Gastrocnemius medialis (tissue), 4 donors: Measurements from ENCODE around the gene DNMBP. TPM values are rescaled to one million over a fixed set of nuclear protein-coding genes. Genes with fewer than 3 reads are reported as not detected.
"Not testable (repeated sequence)": the region's sequence is repeated elsewhere in the genome, so short reads cannot be mapped to it uniquely, and the experiment has no call there.

Experiments used
- ATAC-seq, 2 donors: fragments of 150-250 bp; one replicate each; pipeline ENCODE4 v1.9.1; 2016
- DNase-seq, 2 donors: peaks; one replicate each; pipeline ENCODE4 v3.0.0-alpha.2; 2019
- H3K27ac ChIP-seq, 4 donors: fragments of 200-600 bp; sonication (generic); 1 replicate in 1 of 4; 2 replicates in 3 of 4; pipeline ENCODE4 v1.5.1; 2016 to 2018; ENCODE audit warnings: mild to moderate bottlenecking in 2 of 4, moderate library complexity in 1 of 4
- H3K27me3 ChIP-seq, 3 donors: fragments of 200-600 bp; sonication (generic) in 2 of 3; 1 replicate in 1 of 3; 2 replicates in 2 of 3; pipeline versions ENCODE4 v1.5.1 to v1.6.0; 2016 to 2019; ENCODE audit warnings: mild to moderate bottlenecking in 1 of 3, moderate library complexity in 1 of 3
- H3K36me3 ChIP-seq, 2 donors: fragments of 200-600 bp; sonication (generic) in 1 of 2; one replicate each; pipeline ENCODE4 v1.5.1; 2017 to 2018
- H3K4me1 ChIP-seq, 2 donors: fragments of 200-600 bp; sonication (generic) in 1 of 2; one replicate each; pipeline ENCODE4 v1.5.1; 2016 to 2017; ENCODE audit warnings: mild to moderate bottlenecking in 2 of 2
- H3K4me3 ChIP-seq, 4 donors: fragments of 200-600 bp; sonication (generic) in 3 of 4; 1 replicate in 1 of 4; 2 replicates in 3 of 4; pipeline ENCODE4 v1.5.1; 2016 to 2019; ENCODE audit warnings: mild to moderate bottlenecking in 2 of 4
- H3K9me3 ChIP-seq, 3 donors: fragments of 200-600 bp; sonication (generic) in 2 of 3; 1 replicate in 1 of 3; 2 replicates in 2 of 3; pipeline ENCODE4 v1.5.1; 2016 to 2019
- CTCF ChIP-seq, 5 experiments: fragments of 450-650 bp in 3 of 5; fragments of 200-600 bp in 2 of 5; sonication (generic) in 2 of 5; IDR thresholded peaks in 4 of 5; conservative IDR thresholded peaks in 1 of 5; 1 replicate in 4 of 5; 2 replicates in 1 of 5; pipeline ENCODE4 v1.5.1; 2016 to 2019; ENCODE audit warnings: antibody characterized with exemption in 5 of 5, mild to moderate bottlenecking in 3 of 5, moderate library complexity in 3 of 5
- POLR2A ChIP-seq, 2 donors: fragments of 450-650 bp; IDR thresholded peaks; one replicate each; pipeline ENCODE4 v1.6.1; 2017; ENCODE audit warnings: antibody characterized with exemption in 2 of 2, mild to moderate bottlenecking in 2 of 2, moderate library complexity in 2 of 2
- in situ Hi-C, 4 donors: fragments of 200-750 bp; cut with MboI; loops; one replicate each; pipeline versions ENCODE4 v1.15.0 to v1.8.0; 2017; ENCODE audit warnings: low sequenced_read_pairs in 4 of 4
- intact Hi-C: fragments of 100-400 bp; cut with DNase I; formaldehyde crosslinking; loops from one replicate; pipeline ENCODE4 v1.15.1; 2023; ENCODE audit warnings: low total_unique reads
- total RNA-seq, 4 donors: library from RNA; depleted of rRNA; stranded (reverse); fragments of >200 nt; gene quantifications; one replicate each; pipeline versions ENCODE4 v1.1.0 to v1.2.3, GENCODE V29; 2016

The DNMBP gene
- total RNA-seq, 4 donors from 2014 or later = 9.5 to 22.5 (median 15.0) TPM

DNA sequence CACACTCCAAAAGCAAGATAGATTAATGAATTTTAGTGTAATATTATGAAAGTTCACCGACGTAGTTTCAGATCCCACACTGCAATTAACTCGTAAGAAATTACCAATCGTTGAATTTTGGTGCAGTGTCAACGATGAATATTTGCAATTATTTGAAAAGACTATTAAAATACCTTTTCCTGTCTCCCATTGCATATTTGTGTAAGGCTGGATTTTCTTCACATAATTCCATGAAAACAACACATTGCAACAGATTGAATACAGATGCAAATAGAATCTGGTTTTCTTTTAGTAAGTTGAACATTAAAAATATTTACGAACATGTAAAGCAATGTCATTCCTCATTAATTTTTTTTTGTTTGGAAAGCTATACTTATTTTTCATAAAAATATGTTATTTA is 50.9 kb downstream of the DNMBP start:
- intact Hi-C loops = no loop called here
- Histone ChIP-seq H3K27me3 (no peaks in the 10 kb centered on the region), H3K9me3 (no peaks in the 10 kb centered on the region), H3K27ac (no peak overlapping the region), H3K36me3 (peaks cover 0 to 27% of the 10 kb centered on the region in 2 donors), H3K4me1 (no peaks in the 10 kb centered on the region), H3K4me3 (no peak overlapping the region)
- in situ Hi-C loops = no loop called here
- DNase-seq (no peak), ATAC-seq (no peak)
- no peak for TF ChIP-seq CTCF (IDR thresholded peaks at IDR 0.05 in 4 of 5, conservative IDR thresholded peaks at IDR 0.05 in 1 of 5)
- TF ChIP-seq POLR2A (IDR thresholded peaks at IDR 0.05) = no peak

DNA sequence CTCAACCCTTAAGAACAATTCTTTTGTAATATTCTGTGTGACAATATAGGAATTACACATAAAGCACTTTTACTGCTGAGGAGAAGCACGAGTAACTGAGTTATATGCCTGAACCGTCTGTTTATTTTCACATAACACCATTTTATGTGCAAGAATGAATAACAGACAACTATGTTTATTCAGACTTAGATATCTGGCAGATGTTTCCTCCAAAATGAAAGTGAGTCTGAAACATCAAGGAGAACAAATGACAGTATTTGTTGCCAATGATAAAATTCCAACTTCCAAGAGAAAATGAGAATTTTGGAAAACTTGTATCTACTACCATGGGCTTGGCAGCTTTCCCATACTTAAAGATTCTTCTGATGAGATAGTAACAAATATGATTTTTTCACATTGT is 51.4 kb downstream of the DNMBP start:
- no peaks in the 10 kb centered on the region for H3K27me3 ChIP-seq
- H3K4me1 ChIP-seq = peaks cover 0 to 3% of the 10 kb centered on the region in 2 donors
- no peak overlapping the region for H3K4me3 ChIP-seq
- in situ Hi-C loops (no loop called here), intact Hi-C loops (no loop called here)
- no peaks in the 10 kb centered on the region for H3K9me3 ChIP-seq
- no peak overlapping the region for H3K27ac ChIP-seq
- no peak for TF ChIP-seq CTCF (IDR thresholded peaks at IDR 0.05 in 4 of 5, conservative IDR thresholded peaks at IDR 0.05 in 1 of 5)
- no peak for TF ChIP-seq POLR2A (IDR thresholded peaks at IDR 0.05)
- DNase-seq (no peak), ATAC-seq (no peak)
- peaks cover 0 to 27% of the 10 kb centered on the region in 2 donors for H3K36me3 ChIP-seq

DNA sequence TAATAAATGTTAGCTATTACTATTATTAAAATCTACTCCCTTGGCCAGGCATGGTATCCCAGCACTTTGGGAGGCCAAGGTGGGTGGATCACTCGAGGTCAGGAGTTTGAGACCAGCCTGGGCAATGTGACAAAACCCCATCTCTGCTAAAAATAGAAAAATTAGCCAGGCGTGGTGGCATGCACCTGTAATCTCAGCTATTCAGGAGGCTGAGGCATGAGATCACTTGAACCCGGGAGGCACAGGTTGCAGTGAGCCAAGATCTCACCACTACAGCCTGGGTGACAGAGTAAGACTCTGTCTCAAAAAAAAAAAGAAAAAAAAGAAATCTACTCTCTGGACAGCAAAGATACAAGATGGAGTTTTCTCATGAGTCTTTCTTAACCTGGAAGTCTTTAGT is 56.2 kb downstream of the DNMBP start:
- H3K4me1 ChIP-seq, intact Hi-C loops, DNase-seq, H3K27ac ChIP-seq, in situ Hi-C loops, H3K27me3 ChIP-seq, H3K4me3 ChIP-seq, ATAC-seq, H3K9me3 ChIP-seq: not testable (repeated sequence)
- H3K36me3 ChIP-seq = peaks cover 0 to 36% of the 10 kb centered on the region in 2 donors

DNA sequence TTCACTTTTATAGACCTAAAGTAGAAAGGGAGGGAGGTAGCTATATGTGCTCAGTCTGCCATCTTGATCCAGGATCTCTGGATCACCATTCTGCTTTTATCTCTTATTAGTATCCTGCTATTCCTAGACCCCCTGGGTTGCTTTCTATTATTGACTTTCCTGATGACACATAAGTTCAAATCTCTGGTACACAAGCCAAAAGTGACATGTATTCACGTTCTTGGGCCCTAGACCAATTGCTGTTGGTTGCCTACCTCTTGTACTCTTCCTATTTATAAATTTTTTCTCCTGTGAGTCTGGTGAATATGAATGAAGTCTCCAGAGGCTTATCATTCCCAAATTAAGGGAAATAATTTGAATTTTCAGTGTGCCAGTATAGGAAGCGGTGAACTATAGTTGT is 56.9 kb downstream of the DNMBP start:
- Histone ChIP-seq H3K36me3 (peaks cover 0 to 36% of the 10 kb centered on the region in 2 donors), H3K9me3 (no peaks in the 10 kb centered on the region), H3K27ac (no peak overlapping the region), H3K27me3 (no peaks in the 10 kb centered on the region), H3K4me3 (no peak overlapping the region), H3K4me1 (peaks cover 3 to 8% of the 10 kb centered on the region in 2 donors)
- ATAC-seq (no peak), DNase-seq (no peak)
- in situ Hi-C loops (no loop called here), intact Hi-C loops (no loop called here)
- no peak for TF ChIP-seq CTCF (IDR thresholded peaks at IDR 0.05 in 4 of 5, conservative IDR thresholded peaks at IDR 0.05 in 1 of 5)
- no peak for TF ChIP-seq POLR2A (IDR thresholded peaks at IDR 0.05)

GRCh38 chr10:99946051-99946450 is 63.7 kb downstream of the DNMBP start:
- DNase-seq, intact Hi-C loops, in situ Hi-C loops, ATAC-seq, H3K4me3 ChIP-seq, H3K9me3 ChIP-seq, H3K27me3 ChIP-seq, H3K36me3 ChIP-seq: not testable (repeated sequence)
- peaks cover 32 to 48% of the 10 kb centered on the region in 2 donors for H3K4me1 ChIP-seq
- H3K27ac ChIP-seq = peak overlapping the region in 1 of 4 donors; percentile 44

DNA sequence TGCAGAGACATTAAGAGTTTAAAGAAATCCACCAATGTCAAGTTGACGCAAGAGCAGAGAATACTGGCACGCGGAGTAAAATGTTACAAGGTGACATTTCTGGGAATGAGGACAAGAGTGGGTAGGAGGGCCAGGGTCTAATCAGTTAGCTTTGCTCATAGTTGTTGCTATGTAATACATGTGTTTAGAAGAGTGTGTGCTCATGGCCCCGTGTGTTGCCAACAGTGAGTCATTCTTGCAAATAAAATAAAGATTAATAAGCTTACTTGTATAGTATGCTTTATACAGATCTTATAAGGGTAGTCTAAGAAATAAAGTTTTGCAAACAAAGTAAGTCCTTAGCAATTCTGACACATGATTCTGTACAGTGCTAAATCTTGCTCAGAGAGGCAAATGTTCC is 64.5 kb downstream of the DNMBP start:
- peak in 1 of 2 donors; percentile 23 for DNase-seq

More for the DNA sequence above, 64.5 kb downstream of the DNMBP start:
- no peaks in the 10 kb centered on the region for H3K9me3 ChIP-seq
- TF ChIP-seq POLR2A (IDR thresholded peaks at IDR 0.05) = no peak
- TF ChIP-seq CTCF (IDR thresholded peaks at IDR 0.05 in 4 of 5, conservative IDR thresholded peaks at IDR 0.05 in 1 of 5) = no peak
- H3K27ac ChIP-seq = peak overlapping the region; percentile 8 to 44 (median 14)
- H3K4me1 ChIP-seq = peaks cover 32 to 48% of the 10 kb centered on the region in 2 donors
- no peak overlapping the region for H3K4me3 ChIP-seq
- in situ Hi-C loops (no loop called here), intact Hi-C loops (no loop called here)
- peak in 1 of 2 donors; percentile 62 for ATAC-seq
- H3K27me3 ChIP-seq = no peaks in the 10 kb centered on the region
- H3K36me3 ChIP-seq = no peaks in the 10 kb centered on the region
